Motor neuron (in vitro differentiated cells): ENCODE data around the gene TUBB8. TPM values are rescaled to one million over a fixed set of nuclear protein-coding genes. Genes with fewer than 3 reads are reported as not detected.
"Not testable (repeated sequence)": the region's sequence is repeated elsewhere in the genome, so short reads cannot be mapped to it uniquely, and the experiment has no call there.

Source experiments
- ATAC-seq, 8 experiments: fragments of 200-7000 bp; cut with Tn5 transposase; replicated peaks in 6 of 8; 2 replicates each; pipeline ENCODE4 v1.8.0; 2021; ENCODE audit warnings: mild to moderate bottlenecking in 8 of 8, moderate library complexity in 8 of 8
- H3K27ac ChIP-seq, 2 donors: fragments of 250-450 bp; sonication (Bioruptor Pico); 2 replicates each; pipeline ENCODE4 v1.9.0; 2021; ENCODE audit warnings: antibody characterized with exemption in 2 of 2, mild to moderate bottlenecking in 2 of 2, moderate library complexity in 1 of 2
- H3K4me1 ChIP-seq, 2 donors: fragments of 250-450 bp; sonication (Bioruptor Pico); replicated peaks in 1 of 2; 2 replicates each; pipeline ENCODE4 v1.6.1; 2021; ENCODE audit warnings: antibody characterized with exemption in 2 of 2, mild to moderate bottlenecking in 2 of 2, moderate library complexity in 1 of 2
- H3K4me3 ChIP-seq, 5 donors: fragments of 250-450 bp; sonication (Bioruptor Pico); 2 replicates each; pipeline ENCODE4 v1.9.0; 2021; ENCODE audit warnings: antibody characterized with exemption in 5 of 5, mild to moderate bottlenecking in 5 of 5, moderate library complexity in 4 of 5
- WGBS, 10 experiments: fragments of 450-650 bp; shearing (Covaris generic); methylation state at CpG; one replicate each; pipeline ENCODE4 v1.0.0; 2022; 5-methylcytosine and 5-hydroxymethylcytosine counted together
- in situ Hi-C, 9 experiments: fragments of 400-800 bp; cut with MboI; loops; one replicate each; pipeline ENCODE4 v1.15.0; 2021; ENCODE audit warnings: low sequenced_read_pairs in 9 of 9, low pct_unique_long_range_greater_than_20kb in 2 of 9; ENCODE audit not compliant: unreplicated experiment in 9 of 9
- total RNA-seq, 8 experiments: library from RNA; unstranded; fragments of 300-600 nt; gene quantifications; 2 replicates each; pipeline versions ENCODE4 v1.2.3 to v1.2.4, GENCODE V29; 2022

Gene TUBB8
- total RNA-seq, 8 experiments from 2014 or later = 0.20 to 3.0 (median 0.63) TPM

GRCh38 chr10:83930-84530 is 34.9 kb upstream of the TUBB8 start:
- in situ Hi-C loops = no loop called here
- Histone ChIP-seq H3K4me1 (no peaks in the 10 kb centered on the region), H3K27ac (no peak overlapping the region), H3K4me3 (no peak overlapping the region)
- 0 to 80% (median 50%) methylated on average over 1 to 2 of the region's 9 CpGs; no CpG with 5 or more reads in 5 of the 10 experiments for WGBS, 10 experiments
- no peak for ATAC-seq

DNA sequence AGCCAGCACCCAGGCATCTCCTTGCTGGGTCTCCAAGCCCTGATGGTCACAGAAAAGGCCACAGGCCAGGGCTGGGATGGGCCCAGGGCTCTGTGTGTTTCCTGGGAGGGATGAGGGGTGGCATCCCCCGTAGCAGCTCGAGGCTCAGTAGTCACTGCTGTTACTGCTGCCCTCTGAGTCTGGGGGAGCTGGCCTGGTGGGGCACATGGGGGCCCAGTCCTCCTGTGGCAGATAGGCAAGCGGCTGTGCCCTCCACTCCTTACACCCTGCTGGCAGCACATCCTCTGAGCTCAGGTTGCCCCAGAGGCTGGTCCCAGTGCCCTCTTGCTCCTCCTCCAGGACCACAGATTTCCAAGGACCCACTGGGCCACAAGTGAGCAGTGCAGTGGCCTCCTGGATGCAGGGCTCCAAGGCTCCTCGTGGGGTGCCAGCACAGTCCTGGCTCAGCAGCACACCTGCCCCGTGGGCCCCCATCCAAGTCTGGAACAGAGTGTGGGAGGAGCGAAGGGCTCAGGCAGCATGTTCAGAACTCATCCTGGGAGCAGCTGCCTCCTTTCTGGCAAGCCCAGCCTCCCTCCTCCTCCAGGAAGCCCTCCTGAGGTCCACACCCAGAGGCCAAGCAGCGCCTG is 31.5 kb upstream of the TUBB8 start:
- in situ Hi-C loops = no loop called here
- Histone ChIP-seq H3K4me1 (no peaks in the 10 kb centered on the region), H3K4me3 (no peak overlapping the region), H3K27ac (no peak overlapping the region)
- 0 to 35% methylated on average over 1 to 2 of the region's 7 CpGs; no CpG with 5 or more reads in 8 of the 10 experiments for WGBS, 10 experiments
- ATAC-seq = no peak

GRCh38 chr10:79532-80215 is 30.6 kb upstream of the TUBB8 start:
- WGBS, 10 experiments = 20 to 67% (median 48%) methylated on average over 1 to 3 of the region's 4 CpGs; no CpG with 5 or more reads in 6 of the 10 experiments
- no peak overlapping the region for H3K27ac ChIP-seq
- in situ Hi-C loops = no loop called here
- ATAC-seq = peak in 2 of 8 experiments; percentile 26 to 56
- H3K4me3 ChIP-seq = no peak overlapping the region
- no peaks in the 10 kb centered on the region for H3K4me1 ChIP-seq

DNA sequence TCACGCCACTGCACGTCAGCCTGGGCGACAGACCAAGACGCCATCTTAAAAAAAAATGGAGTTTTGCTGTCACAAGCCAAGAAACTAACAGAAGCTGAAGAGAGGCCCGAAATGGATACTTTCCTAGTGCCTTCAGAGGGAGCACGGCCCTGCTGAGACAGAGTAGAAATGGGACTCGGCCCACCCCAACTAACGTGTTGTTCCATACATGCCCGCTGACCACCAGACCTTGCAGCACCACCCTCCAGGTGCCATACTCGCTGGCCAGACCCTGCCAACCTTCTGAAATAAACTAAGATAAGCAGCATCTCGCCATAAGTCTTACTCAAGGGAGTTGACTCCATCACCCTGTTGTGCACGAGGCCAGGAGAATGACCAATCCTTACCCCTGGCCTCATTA is 29.5 kb upstream of the TUBB8 start:
- in situ Hi-C loops = no loop called here
- Histone ChIP-seq H3K4me1 (no peaks in the 10 kb centered on the region), H3K27ac (no peak overlapping the region), H3K4me3 (no peak overlapping the region)
- ATAC-seq = no peak
- WGBS, 10 experiments = 30 to 100% (median 74%) methylated on average over 1 to 6 of the region's 12 CpGs

DNA sequence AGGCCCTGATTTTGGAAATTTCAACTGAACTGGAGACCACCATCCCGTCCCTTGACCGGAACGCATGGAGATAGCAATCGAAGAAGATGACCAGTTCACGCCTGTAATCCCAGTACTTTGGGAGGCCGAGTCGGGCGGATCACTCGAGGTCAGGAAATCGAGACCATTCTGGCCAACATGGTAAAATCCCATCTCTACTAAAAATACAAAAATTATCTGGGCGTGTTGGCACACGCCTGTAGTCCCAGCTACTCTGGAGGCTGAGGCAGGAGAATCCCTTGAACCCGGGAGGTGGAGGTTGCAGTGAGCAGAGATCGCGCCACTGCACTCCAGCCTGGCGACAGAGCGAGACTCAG is 25.1 kb upstream of the TUBB8 start:
- in situ Hi-C loops, H3K27ac ChIP-seq, ATAC-seq, H3K4me1 ChIP-seq: not testable (repeated sequence)
- H3K4me3 ChIP-seq = peak overlapping the region in 4 of 5 donors; percentile 35 to 89 (median 80)
- WGBS, 10 experiments = 17 to 82% (median 40%) methylated on average over 2 to 15 of the region's 17 CpGs; no CpG with 5 or more reads in 1 of the 10 experiments

DNA sequence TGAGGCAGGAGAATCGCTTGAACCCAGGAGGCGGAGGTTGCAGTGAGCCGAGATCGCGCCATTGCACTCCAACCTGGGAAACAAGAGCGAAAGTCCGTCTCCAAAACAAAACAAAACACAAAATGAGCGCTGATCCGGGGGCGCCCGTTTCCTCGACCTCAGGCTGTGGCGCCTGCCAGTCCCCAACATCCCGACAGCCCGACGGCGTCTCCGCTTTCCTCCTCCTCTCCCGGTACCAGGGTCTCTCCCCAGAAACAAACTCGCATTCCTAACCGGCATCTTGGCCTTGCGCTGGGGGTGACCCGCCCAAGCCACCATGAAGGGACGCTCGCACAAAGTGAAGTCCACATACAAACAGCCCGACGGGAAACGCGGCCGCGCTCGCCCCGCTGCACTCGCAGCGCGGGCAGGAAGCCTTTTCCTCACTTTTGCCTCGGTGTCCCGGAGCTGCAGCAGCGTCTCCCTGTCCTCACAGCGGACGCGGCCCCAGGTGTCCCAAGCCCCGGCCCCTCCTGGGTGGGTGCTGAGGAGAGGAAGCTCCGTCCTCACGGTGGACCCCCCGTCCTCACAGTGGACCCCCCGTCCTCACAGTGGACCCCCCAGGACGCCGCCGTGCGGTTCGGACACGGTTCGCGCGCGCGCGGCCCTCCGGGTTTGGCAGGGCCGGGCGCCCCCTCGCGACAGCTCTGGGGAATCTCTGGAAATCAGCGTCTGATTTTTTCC is 24.6 kb upstream of the TUBB8 start:
- Histone ChIP-seq H3K4me3 (peak overlapping the region; percentile 35 to 89 (median 76)), H3K27ac (peak overlapping the region in 1 of 2 donors; percentile 6)
- ATAC-seq = peak; percentile 45 to 81 (median 75)
- WGBS, 10 experiments = 0% methylated on average over 1 to 4 of the region's 65 CpGs; no CpG with 5 or more reads in 7 of the 10 experiments
- in situ Hi-C loops, H3K4me1 ChIP-seq: not testable (repeated sequence)

GRCh38 chr10:68156-68555 is 19.1 kb upstream of the TUBB8 start:
- H3K27ac ChIP-seq, ATAC-seq, H3K4me3 ChIP-seq, H3K4me1 ChIP-seq, in situ Hi-C loops: not testable (repeated sequence)
- 20 to 100% (median 76%) methylated on average over 1 to 5 of the region's 5 CpGs; no CpG with 5 or more reads in 2 of the 10 experiments for WGBS, 10 experiments

- WGBS, 10 experiments = 67 to 80% methylated on average over 1 of the region's 2 CpGs; no CpG with 5 or more reads in 8 of the 10 experiments
- in situ Hi-C loops, H3K4me3 ChIP-seq, H3K27ac ChIP-seq, ATAC-seq, H3K4me1 ChIP-seq: not testable (repeated sequence)
Observed at GRCh38 chr10:49926-50325, 830 bp upstream of the TUBB8 start.

GRCh38 chr10:47864-48263 is 1.2 kb downstream of the TUBB8 start:
- H3K4me3 ChIP-seq, ATAC-seq, in situ Hi-C loops, H3K4me1 ChIP-seq, H3K27ac ChIP-seq: not testable (repeated sequence)
- WGBS, 10 experiments = no CpG with 5 or more reads among the region's 16 CpGs

GRCh38 chr10:13315-13635 is 35.8 kb downstream of the TUBB8 start:
- ATAC-seq, H3K4me3 ChIP-seq, H3K27ac ChIP-seq, H3K4me1 ChIP-seq, in situ Hi-C loops: not testable (repeated sequence)
- WGBS, 10 experiments = no CpG with 5 or more reads among the region's 2 CpGs

GRCh38 chr10:12444-13314 is 36.4 kb downstream of the TUBB8 start:
- H3K4me1 ChIP-seq, H3K27ac ChIP-seq: not testable (repeated sequence)
- no CpG with 5 or more reads among the region's 15 CpGs for WGBS, 10 experiments

DNA sequence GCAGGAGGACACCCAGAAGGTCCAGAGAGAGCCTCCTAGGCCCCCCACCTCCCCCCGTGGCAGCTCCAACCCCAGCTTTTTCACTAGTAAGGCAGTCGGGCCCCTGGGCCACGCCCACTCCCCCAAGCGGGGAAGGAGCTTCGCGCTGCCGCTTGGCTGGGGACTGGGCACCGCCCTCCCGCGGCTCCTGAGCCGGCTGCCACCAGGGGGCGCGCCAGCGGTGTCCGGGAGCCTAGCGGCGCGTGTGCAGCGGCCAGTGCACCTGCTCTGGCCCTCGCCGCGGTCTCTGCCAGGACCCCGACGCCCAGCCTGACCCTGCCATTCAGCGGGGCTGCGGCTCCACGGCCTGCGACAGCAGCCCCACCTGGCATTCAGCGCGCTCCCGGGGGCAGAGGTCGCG is 37.8 kb downstream of the TUBB8 start:
- H3K27ac ChIP-seq, H3K4me1 ChIP-seq, in situ Hi-C loops, H3K4me3 ChIP-seq: not testable (repeated sequence)
- no CpG with 5 or more reads among the region's 33 CpGs for WGBS, 10 experiments
- peak in 5 of 8 experiments; percentile 24 to 96 (median 94) for ATAC-seq

More at GRCh38 chr10:12444-13314, 36.4 kb downstream of the TUBB8 start:
- ATAC-seq, H3K4me3 ChIP-seq, in situ Hi-C loops: not testable (repeated sequence)
